8988T (cell line): ENCODE results near the gene ATG4D.

Experiments used
- DNase-seq: peaks from one replicate; pipeline ENCODE4 v3.0.0; 2011

ATG4D gene

DNA sequence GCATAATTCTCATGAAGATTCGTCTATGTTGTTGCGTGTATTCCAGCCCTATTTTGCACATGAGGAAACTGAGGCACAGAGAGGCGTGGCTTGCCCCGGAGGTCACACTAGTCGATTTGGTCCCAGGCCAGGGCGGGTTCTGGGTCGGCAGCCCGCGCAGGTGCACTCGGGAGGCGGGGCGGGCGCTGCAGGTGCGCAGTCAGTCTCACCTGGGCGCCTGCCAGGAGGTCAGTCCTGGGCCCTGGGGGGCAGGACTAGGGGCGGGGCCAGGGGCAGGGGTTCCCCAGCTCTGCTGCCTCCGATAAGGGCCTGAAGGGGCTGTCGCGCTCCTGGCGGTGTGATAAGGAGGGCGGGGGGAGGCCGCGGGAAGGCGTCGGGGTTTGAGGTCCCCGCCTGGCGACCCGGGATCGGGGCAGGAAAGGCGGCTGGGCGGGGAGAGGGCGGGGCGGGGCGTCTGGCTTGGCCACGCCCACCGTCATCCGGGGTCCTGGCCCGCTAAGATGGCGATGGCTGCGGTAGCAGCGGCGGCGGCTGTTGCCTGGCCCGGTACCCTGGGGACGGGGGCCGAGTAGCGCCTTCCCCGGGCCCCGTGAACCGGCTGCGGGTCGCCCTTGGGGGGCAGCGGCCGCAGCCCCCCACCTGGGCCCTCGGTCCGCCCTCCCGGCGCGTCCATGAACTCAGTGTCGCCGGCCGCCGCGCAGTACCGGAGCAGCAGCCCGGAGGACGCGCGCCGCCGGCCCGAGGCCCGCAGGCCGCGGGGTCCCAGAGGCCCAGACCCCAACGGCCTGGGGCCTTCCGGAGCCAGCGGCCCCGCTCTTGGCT lies at the start of gene ATG4D:
ATG4D (plus strand) TSS at position 485 of the 822 bp plus-strand sequence; CDS start at position 672, 187 bp downstream.
- DNase-seq, result peak; percentile 98

DNA sequence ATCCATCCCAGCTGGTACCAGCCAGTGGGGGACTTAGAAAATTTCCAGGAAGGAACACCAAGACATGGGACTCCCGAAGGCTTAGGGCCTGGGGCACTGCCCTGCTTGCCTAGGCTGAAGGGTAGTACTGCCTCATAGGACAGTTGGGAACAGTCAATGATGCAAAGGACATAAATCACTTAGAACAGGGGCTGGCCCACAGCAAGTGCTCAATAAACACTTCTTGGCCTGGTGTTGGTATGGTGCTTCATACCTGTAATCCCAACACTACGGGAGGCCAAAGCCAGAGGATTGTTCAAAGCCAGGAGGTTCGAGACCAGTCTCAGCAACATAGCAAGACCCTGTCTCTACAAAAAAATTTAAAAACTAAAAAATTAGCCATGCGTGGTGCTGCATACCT lies 46.3 kb upstream of the ATG4D start:
- no peak for DNase-seq

DNA sequence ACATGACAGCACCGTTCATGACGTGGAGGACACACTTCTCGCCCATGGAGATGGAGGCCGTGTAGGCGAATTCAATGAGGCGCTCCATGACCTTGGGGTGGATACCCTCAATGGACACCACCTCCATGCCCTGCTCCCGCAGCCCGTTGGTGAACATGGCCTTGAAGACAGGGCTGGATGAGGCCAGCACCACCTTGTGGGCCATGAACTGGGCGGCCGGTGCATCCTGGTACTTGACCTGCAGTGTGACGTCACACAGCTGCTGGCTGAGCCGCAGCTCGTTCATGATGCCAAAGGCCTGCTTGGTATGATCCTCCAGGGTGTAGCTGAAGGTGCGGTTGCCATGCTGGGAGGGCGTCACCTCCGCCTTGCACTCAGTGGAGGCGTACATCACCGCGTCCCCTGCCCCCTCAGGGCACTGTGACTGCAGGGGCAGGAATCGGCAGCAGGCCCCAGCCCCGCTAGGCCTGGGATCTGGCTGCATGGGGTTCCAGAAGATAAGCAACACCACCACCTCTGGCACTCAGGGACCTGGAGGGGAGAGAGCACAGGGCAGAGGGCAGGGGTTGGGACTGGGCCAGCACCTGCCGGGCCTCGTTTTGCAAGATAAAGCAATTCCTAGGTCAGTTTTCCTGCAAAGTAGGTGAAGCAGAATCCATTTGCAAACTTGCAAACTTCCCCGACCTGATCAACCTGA lies 44.0 kb upstream of the ATG4D start:
- no peak for DNase-seq

DNA sequence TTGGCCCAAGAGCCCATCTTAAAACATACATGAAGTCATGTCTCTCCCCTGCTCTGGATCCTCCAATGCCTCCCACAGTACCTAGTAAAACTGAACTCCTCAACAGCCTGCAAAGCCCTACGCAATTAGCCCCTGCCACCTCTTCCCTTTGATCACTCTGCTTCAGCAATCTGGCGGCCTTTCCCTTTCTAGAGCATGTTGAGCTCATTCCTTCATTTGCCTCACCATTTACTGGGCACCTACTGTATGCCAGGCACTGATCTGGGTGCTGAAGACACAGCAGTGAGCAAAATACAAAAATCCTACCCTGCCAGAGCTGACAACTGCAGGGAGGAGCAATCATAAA lies 43.5 kb upstream of the ATG4D start:
- no peak for DNase-seq

- no peak for DNase-seq
Observed at GRCh38 chr19:10501971-10502523, 41.7 kb upstream of the ATG4D start.

GRCh38 chr19:10502524-10503001 lies 41.1 kb upstream of the ATG4D start:
- peak; percentile 88 for DNase-seq

DNA sequence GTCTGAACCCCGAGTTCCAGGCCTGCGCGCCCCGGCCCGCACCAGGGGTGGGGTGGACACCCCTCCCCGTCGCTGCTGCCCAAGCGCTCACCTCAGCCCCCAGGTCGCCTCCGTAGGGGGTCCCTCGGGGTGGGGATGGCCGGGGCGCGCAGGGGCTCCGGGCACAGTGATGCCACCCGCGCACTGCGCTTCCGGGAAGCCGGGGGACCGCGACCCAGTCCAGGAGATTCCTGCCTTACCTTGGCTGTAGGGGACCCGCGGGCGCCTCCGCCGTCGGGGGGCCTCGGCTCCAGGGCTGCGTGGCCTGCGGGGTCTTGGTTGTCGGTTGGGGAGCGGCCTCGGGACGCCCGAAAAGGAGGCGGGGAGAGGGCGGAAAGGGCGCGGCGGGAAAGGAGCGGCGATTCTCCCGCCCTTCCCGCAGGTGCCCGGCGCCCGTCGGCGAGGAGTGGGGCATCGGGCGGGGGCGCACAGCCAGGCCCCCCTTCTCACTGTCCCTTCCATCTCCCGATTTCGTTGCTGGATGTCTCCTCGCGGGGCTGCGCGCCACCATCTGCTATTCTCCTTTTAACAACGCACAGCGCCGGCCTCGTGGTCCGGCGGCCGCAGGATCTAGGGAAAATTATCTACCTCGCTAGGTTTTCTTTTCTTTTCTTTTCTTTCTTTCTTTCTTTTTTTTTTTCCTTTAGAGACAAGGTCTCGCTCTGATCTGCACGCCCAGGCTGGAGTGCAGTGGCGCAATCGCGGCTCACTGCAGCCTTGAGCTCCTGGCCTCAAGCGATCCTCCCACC lies 40.5 kb upstream of the ATG4D start, which contains the start of gene KEAP1:
KEAP1 (minus strand) TSS at position 355 of the 788 bp plus-strand sequence. CDS start 3,323 bp downstream, outside the sequence.
- no peak for DNase-seq

DNA sequence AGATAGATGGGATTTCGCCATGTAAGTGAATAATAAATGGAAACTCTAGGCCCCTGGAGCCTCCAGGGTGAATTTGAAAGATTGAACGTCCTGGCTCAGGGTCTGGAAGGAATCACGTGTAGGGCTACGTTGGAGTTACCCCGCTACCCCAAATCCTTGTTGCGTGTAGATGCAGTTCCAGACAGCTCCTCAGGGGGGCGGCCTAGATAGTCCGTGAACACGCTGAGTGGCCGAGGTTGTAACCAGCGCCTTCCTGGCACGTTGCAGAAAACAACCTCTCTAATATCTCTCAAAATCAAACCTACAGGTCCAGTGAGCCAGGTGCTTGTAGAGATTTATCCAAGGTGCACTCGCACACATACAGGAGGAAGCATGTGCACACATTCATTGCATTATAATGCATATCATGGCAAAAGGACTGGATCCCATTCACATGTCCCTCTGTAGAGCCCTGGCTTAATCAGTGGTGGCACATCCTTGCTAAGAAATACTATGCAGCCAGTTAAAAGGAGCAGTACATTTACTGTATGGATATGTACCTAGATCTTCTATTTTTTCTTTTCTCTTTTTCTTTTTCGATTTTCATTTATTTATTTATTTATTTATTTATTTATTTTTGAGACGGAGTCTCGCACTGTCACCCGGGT lies 38.0 kb upstream of the ATG4D start:
- DNase-seq, result no peak

DNA sequence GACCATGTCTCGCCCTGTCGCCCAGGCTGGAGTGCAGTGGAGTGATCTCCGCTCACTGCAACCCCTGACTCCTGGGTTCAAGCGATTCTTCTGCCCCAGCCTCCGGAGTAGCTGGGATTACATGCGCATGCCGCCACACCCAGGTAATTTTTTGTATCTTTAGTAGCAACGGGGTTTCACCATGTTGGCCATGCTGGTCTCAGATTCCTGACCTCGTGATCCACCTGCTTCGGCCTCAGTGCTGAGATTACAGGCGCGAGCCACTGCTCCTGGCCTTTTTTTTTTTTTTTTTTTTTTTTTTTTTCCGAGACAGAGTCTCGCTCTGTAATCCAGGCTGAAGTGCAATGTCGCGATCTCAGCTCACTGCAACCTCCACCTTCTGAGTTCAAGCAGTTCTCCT lies 35.7 kb upstream of the ATG4D start:
- DNase-seq, result no peak

DNA sequence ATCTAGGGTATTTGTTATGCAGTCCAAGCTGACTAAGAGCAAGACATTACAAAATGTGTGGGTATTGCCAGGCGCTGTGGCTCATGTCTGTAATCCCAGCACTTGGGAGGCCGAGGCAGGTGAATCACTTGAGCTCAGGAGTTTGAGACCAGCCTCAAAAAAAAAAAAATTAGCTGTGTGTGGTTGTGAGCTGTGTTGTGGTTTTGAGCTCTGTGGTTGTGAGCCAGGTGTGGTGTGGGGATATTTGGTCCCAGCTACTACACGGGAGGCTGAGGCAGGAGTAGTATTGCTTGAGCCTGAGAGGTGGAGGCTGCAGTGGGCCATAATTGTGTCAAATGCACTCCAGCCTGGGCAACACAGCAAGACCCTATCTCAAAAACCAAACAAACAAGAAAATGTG lies 35.0 kb upstream of the ATG4D start:
- DNase-seq, result no peak

DNA sequence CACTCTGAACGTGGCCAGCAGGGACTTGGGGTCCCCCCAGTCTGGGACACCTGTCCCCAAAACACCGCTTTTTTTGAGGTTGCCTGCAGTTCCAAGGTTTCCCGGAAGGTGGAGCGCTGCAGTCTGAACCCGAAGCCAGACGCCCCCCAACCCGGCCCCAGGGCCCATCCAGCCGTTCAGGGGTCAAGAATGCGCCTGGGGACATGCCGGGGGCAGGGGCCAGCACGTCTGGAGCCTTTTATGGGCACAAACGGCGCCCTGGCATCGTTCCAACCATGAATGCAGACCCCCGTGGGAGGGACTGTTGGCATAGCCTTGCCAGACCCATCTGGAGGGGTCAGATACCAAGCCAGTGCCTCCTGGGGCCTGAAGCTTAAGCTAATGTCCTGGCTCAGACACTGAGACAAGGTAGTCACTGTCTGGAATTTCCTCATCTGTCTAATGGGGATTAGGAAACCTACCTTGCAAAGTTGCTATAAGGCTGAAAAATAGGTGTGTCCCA lies 33.4 kb upstream of the ATG4D start:
- no peak for DNase-seq

DNA sequence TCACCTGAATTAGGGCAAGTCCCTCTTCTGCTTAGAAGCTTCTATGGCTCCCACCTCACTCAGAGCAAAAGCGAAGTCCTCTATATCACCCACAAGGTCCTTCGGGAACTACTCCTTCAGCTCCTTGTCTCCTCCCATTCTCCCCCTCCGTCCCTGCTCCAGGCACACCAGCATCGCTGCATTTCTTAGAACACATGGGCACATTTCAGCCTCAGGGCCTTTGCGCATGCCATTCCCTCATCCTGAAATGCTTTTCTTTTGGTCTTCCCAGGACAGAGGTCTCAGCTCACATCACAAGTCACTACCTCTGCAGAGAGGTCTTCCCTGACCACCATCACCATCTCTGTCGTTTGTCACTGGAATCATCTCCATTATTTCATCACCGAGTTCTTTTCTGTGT lies 30.5 kb upstream of the ATG4D start:
- no peak for DNase-seq

DNA sequence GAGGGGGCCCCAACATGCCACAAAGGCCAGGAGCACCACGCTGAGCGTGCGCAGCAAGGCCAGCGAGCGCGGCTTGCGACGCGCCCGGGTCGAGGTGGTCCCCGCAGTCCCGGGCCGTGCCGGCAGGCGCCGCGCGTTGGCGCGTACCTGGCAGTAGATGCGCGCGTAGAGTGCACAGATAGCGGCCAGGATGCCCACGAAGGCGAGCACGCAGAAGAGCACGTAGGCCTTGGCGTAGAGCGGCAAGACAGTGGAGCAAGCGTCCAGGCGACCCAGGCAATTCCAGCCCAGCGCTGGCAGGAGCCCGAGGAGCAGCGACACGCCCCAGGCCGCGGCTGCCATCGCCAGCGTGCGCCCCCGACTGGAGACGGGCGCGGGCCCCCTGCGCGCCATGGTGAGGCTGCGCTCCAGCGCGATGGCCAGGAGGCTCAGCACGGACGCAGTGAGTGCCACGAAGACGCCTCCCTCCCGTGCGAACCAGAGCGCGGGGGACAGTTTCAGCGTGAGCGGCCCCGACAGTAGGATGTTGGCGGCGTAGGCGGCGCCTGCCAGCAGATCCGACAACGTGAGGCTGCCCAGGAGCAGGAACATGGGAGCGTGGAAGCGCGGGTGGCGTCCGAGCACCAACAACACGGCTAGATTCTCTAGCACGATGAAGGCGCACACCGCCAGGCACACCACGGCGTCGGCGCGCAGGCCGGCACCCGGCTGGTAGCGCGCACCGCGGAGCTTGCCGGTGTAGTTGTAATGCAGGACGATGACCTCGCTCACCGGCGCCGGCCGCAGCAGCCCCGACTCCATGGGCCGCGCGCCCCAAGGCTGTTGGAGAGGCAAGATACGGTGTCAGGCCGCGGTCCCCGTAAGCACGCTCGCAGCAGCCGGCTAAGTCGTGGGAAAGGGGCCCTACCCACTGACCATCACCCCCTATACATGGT lies 29.2 kb upstream of the ATG4D start:
- no peak for DNase-seq

DNA sequence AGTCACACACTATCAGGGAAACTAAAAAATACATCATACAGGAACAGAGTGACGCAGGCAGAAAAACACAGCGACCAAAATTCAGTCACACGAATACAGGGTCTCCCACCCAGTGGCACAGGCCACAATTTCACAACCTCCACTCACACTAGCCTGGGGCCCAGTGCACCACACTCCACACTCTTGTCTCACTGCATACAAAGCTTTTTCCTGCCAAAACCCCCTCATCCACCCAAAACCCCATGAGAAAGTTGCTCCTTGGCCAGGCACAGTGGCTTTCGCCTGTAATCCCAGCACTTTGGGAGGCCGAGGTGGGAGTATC lies 27.7 kb upstream of the ATG4D start:
- no peak for DNase-seq

DNA sequence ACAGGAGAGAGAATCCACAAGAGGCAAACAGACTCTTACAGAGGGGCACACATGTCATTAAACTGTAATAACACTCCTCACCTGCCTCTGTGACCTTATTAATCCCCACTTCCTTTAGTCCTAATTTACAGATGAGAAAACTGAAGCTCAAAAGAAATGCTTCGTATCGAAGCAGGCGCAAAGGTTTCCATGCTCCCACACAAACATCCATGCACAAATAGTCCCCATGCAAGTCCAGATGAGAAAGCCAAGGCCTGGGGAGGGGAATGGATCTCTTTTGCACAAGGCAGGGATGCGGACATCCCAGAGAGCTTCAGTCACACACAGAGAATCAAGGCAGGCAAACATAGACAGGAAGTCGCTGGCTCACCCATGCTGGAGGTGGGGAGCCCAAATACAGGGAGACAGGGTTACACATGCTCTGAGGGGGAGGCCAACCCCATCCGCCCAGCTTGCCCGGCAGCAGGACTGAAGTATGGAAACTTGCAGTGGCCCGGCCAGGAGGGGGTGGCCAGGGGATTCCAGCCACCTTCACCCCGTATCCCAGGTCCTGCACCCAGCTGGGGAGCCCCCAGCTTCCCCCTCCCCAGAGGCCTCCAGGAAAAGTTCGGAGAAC lies 26.9 kb upstream of the ATG4D start:
- DNase-seq, result no peak

DNA sequence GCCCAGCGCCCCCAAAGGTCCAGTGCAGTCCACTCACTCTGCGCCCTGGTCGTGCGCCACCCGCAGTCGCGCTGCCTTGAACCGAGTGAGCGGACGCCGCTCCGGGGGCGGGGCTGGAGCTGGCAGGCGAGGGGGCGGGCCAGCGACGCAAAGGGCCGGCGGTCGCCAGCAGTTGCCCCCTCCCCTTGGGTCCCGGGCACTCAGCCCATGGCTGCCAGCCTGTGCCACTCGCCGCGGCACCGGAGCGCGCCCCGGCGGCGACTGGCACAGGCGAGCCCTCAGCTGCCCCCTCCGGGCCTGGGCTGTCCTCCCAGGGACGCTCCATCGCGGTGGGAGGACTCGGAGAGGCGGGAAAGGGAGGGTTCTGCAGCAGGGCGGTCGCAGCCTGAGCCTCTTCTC lies 26.3 kb upstream of the ATG4D start, which contains the start of gene S1PR5:
S1PR5 (minus strand) TSS at position 87 of the 399 bp plus-strand sequence. CDS start 2,436 bp downstream, outside the sequence.
- DNase-seq, result peak; percentile 57

- DNase-seq, result peak; percentile 60
Observed at GRCh38 chr19:10517760-10518443, 25.8 kb upstream of the ATG4D start.

- no peak for DNase-seq
Observed at GRCh38 chr19:10518444-10519361, 25.0 kb upstream of the ATG4D start.

DNA sequence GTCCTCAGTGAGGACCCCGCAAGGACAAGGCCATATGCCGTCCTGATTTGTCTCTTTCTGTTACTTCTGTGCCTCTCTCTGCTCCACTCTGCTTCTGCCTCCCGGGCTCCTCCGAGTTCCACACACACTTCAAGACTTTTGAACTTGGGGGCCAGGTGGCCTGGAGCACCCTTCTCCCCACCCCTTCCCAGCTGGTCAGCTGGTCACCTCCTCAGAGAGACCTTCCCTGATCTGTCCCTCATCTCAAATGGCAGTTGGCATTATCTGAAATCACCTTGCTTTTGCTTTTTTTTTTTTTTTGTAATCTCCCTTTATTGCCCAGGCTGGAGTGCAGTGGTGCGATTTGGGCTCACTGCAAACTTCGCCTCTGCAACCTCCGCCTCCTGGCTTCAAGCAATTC lies 24.3 kb upstream of the ATG4D start:
- no peak for DNase-seq
